WTC11 (cell line): ENCODE data around the gene CLIC1. TPM values are rescaled to one million over a fixed set of nuclear protein-coding genes. Genes with fewer than 3 reads are reported as not detected.

Experiments
- ATAC-seq: fragments of 200-7000 bp; cut with Tn5 transposase; 2 replicates; pipeline ENCODE4 v1.10.0; 2021; ENCODE audit warnings: mild to moderate bottlenecking, moderate library complexity
- CTCF ChIA-PET: fragments of 300-600 bp; sonication (Branson Sonifier 250); formaldehyde crosslinking; loops from one replicate; lab custom pipeline; 2021; ENCODE audit warnings: antibody characterized with exemption; lab: Charles Lee
- POLR2A ChIA-PET: fragments of 350-600 bp; sonication (Branson Sonifier 250); formaldehyde crosslinking; loops from one replicate; lab custom pipeline; 2021; ENCODE audit warnings: antibody characterized with exemption; lab: Charles Lee
- DNase-seq: peaks from one replicate; pipeline ENCODE4 v3.0.0; 2021; ENCODE audit warnings: low spot score
- H3K27ac Mint-ChIP-seq: 2 replicates; pipeline ENCODE4 v1.8.0; 2021; ENCODE audit warnings: mixed read lengths
- H3K27me3 Mint-ChIP-seq: 2 replicates; pipeline ENCODE4 v1.8.0; 2021; ENCODE audit warnings: low read depth, mild to moderate bottlenecking, moderate library complexity, mixed read lengths
- H3K36me3 Mint-ChIP-seq: 2 replicates; pipeline ENCODE4 v1.8.0; 2021; ENCODE audit warnings: mixed read lengths
- H3K4me1 Mint-ChIP-seq: 2 replicates; pipeline ENCODE4 v1.8.0; 2022; ENCODE audit warnings: mixed read lengths
- H3K4me3 Mint-ChIP-seq: 2 replicates; pipeline ENCODE4 v1.8.0; 2021; ENCODE audit warnings: mild to moderate bottlenecking, moderate library complexity, mixed read lengths
- H3K9me3 Mint-ChIP-seq: 2 replicates; pipeline ENCODE4 v1.8.0; 2021; ENCODE audit warnings: mixed read lengths
- AFF4 ChIP-seq: sonication (generic); formaldehyde crosslinking; IDR thresholded peaks from 2 replicates; pipeline ENCODE4 v1.8.1; 2023; ENCODE audit warnings: mild to moderate bottlenecking, missing genetic modification reagents, borderline replicate concordance
- E2F1 ChIP-seq: sonication (generic); formaldehyde crosslinking; IDR thresholded peaks from 2 replicates; pipeline ENCODE4 v1.8.0; 2022; ENCODE audit warnings: mild to moderate bottlenecking, missing genetic modification reagents
- FOXP1 ChIP-seq: sonication (generic); formaldehyde crosslinking; IDR thresholded peaks from 2 replicates; pipeline ENCODE4 v1.8.0; 2022; ENCODE audit warnings: missing genetic modification reagents, mild to moderate bottlenecking, moderate library complexity, borderline replicate concordance
- GABPB1 ChIP-seq: sonication (generic); formaldehyde crosslinking; IDR thresholded peaks from 2 replicates; pipeline ENCODE4 v1.8.1; 2023; ENCODE audit warnings: mild to moderate bottlenecking, missing genetic modification reagents
- KAT7 ChIP-seq: sonication (generic); formaldehyde crosslinking; IDR thresholded peaks from 2 replicates; pipeline ENCODE4 v1.8.1; 2023; ENCODE audit warnings: missing genetic modification reagents, mild to moderate bottlenecking, borderline replicate concordance
- NFATC4 ChIP-seq: fragments of 250-450 bp; sonication (Bioruptor Pico); IDR thresholded peaks from 2 replicates; pipeline ENCODE4 v1.9.0; 2021; ENCODE audit warnings: mild to moderate bottlenecking
- RELA ChIP-seq: sonication (generic); formaldehyde crosslinking; IDR thresholded peaks from 2 replicates; pipeline ENCODE4 v1.8.1; 2022; ENCODE audit warnings: missing genetic modification reagents, mild to moderate bottlenecking, borderline replicate concordance
- ZNF416 ChIP-seq: fragments of 250-450 bp; sonication (Bioruptor Pico); IDR thresholded peaks from 2 replicates; pipeline ENCODE4 v1.9.0; 2021; ENCODE audit warnings: mild to moderate bottlenecking, inconsistent platforms
- ZNF671 ChIP-seq: fragments of 250-450 bp; sonication (Bioruptor Pico); IDR thresholded peaks from 2 replicates; pipeline ENCODE4 v1.8.0; 2021; ENCODE audit warnings: mild to moderate bottlenecking
- total RNA-seq: library from RNA; stranded (reverse); gene quantifications from 3 replicates; pipeline ENCODE4 v1.2.3, GENCODE V29; 2021
- TF ChIP-seq, protein P1 (sequence below): fragments of 250-450 bp; sonication (Bioruptor Pico); conservative IDR thresholded peaks from 2 replicates; pipeline ENCODE4 v1.9.0; 2021; ENCODE audit warnings: mild to moderate bottlenecking
- TF ChIP-seq, protein P2 (sequence below): sonication (generic); formaldehyde crosslinking; IDR thresholded peaks from 2 replicates; pipeline ENCODE4 v1.8.1; 2022; ENCODE audit warnings: low read depth, missing genetic modification reagents, borderline replicate concordance
- TF ChIP-seq, protein P3 (sequence below): sonication (generic); formaldehyde crosslinking; IDR thresholded peaks from 2 replicates; pipeline ENCODE4 v1.8.1; 2022; ENCODE audit warnings: low read depth, mild to moderate bottlenecking, moderate library complexity, missing genetic modification reagents, borderline replicate concordance
- TF ChIP-seq, protein P4 (sequence below): sonication (generic); formaldehyde crosslinking; IDR thresholded peaks from 2 replicates; pipeline ENCODE4 v1.8.0; 2023; ENCODE audit warnings: missing genetic modification reagents

Gene CLIC1
- total RNA-seq, 1 experiment from 2014 or later, result 244 TPM

DNA sequence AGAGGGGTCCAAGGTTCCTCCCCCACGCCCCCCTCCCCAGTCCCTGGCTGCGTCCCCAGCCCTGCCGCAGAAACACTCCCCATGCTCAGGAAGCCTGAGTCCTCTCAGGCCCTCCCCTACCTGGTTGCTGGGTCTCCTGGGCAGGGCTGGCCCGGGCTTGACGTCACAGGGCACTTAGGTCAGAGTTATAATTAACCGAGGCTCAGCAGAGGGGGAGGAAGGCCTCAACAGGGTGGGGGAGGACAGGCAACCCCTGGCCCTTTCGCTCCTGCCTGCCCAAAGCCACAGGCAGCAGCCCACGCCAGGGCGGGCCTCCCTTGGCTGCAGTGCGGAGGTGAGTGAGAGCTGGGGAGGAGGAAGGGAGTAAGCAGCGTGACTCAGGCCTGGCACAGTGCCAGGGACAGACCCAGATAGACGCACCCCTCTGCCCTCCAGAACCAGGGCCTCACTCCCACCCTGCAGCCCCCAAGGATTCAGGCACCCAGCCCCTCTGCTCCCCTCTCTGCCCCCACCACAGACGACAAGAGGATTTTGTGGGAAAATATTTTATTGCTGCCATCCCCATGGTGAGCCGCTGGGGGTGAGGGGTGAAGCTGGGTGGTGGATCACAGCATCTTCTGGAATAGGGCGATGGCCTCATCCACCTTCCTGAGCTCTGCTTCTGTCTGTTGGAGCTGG, 40.8 kb upstream of the CLIC1 start, which contains the start of gene VWA7:
TSS of gene VWA7 (minus strand) at position 340 of the 678 bp plus-strand sequence. CDS start 549 bp downstream, outside the sequence.
- ATAC-seq, result peak; percentile 44
- 0 out of 2 replicates have a peak, but pooled peaks cover 2% of the 10 kb centered on the region for H3K4me1 Mint-ChIP-seq
- H3K9me3 Mint-ChIP-seq, result no peaks in the 10 kb centered on the region
- H3K27ac Mint-ChIP-seq, result peak within 1 kb of the TSS; percentile 68; the same call in 1 of the 2 replicates
- peaks cover 10% of the 10 kb centered on the region for H3K36me3 Mint-ChIP-seq
- no peak within 1 kb of the TSS for H3K4me3 Mint-ChIP-seq
- H3K27me3 Mint-ChIP-seq, result no peaks in the 10 kb centered on the region
- CTCF ChIA-PET, result interaction anchor here (0.9 to 1.2 kb wide), 4 partner anchors 14 to 37 kb away, joined by 3 to 6 read pairs (median 4); partner anchors contain the start of gene LSM2
- TF ChIP-seq AFF4 (CRISPR knock-in tag) (no peak), E2F1 (no peak), GABPB1 (CRISPR knock-in tag) (peak; percentile 50; the same call in 1 of the 2 replicates), KAT7 (CRISPR knock-in tag) (no peak), RELA (CRISPR knock-in tag) (no peak), FOXP1 (CRISPR knock-in tag) (no peak)
- TF ChIP-seq, protein P1, sequence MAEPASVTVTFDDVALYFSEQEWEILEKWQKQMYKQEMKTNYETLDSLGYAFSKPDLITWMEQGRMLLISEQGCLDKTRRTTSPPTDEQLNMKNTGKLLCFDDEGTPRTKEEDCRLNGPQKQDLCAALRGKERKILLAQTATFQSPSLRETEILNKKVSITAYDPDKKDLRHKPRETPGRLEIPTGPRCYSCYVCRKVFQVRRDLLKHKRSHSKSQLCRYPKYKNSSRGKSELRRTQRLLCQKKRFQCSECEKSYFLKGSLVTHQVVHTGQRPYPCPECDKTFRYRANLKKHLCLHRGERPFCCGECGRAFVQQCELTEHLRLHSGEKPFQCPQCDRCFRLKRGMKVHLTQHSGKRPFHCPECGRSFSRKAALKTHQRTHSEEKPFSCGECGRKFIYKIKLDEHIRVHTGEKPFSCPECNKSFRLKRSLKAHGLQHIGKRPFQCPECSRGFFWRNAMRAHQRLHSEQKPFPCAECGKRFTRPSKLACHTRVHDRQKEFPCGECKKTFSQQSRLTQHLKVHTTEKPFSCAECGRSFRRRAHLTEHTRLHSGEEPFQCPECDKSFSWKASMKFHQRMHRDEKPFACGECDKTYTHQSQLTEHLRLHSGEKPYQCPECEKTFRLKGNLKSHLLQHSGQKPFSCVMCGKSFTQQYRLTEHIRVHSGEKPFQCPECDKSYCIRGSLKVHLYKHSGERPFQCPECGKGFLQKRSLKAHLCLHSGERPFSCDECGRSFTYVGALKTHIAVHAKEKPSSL, result no peak
- peak; percentile 35 for DNase-seq
- POLR2A ChIA-PET, result interaction anchor here (1.5 kb wide), 1 partner anchor 37 kb away, joined by 4 read pairs; no protein-coding TSS in a partner anchor

- no peak for TF ChIP-seq KAT7 (CRISPR knock-in tag)
- TF ChIP-seq ZNF671 (CRISPR knock-in tag), result 0 out of 2 replicates have a peak, but pooled peaks have one; percentile 46
- Mint-ChIP-seq H3K9me3 (no peaks in the 10 kb centered on the region), H3K27me3 (no peaks in the 10 kb centered on the region), H3K27ac (0 out of 2 replicates have a peak overlapping the region, but pooled peaks have one; percentile 27), H3K36me3 (peaks cover 10% of the 10 kb centered on the region), H3K4me3 (no peak overlapping the region), H3K4me1 (0 out of 2 replicates have a peak, but pooled peaks cover 2% of the 10 kb centered on the region)
- ChIA-PET POLR2A (no interaction called here), CTCF (interaction anchor here (0.9 to 1.2 kb wide), 2 partner anchors 15 to 38 kb away, joined by 3 read pairs; no protein-coding TSS in a partner anchor)
- DNase-seq (no peak), ATAC-seq (peak; percentile 9)
Measured at GRCh38 chr6:31776485-31776988, 40.2 kb upstream of the CLIC1 start.

DNA sequence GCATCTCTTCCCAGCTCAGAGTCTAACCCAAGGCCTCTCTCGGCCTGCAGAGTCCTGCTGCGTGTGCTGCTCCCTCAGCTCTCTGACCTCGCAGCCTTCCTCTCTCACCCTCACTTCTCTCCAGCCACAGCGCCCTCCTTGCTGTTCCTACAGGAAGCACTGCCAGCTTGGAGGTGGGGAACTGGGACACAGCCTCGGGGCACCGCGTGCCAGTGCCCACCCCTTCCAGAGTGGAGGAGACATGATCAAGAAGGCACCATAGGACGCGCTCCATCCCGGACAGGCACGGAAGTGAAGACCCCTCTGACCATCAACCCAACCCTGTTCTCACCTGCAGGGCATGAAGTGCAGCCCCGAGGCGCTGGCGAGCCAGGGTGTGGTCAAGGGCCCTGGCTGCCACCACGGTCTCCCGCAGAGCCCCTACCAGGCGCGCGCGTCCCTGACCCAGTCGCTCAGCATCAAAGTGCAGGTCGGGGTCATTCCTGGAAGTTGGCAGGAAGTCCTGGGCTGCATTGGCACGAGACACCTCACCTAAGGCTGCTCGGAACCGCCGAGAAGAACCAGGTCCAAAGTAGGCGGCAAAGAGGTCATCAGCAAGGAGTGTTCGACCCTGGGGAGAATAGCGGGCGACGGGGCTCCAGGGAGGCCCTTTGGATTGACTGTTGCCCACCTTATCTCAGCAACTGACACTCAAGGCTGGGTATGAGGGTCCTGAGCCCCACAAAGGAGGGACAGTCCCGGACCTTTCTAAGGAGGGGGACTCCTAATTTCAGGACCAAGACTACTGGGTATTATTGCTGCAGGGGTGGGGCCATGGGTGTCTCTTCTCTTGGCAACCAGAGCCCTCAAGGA, 39.5 kb upstream of the CLIC1 start:
- no peaks in the 10 kb centered on the region for H3K27me3 Mint-ChIP-seq
- ATAC-seq, result no peak

More for the DNA sequence above, 39.5 kb upstream of the CLIC1 start:
- Mint-ChIP-seq H3K27ac (peak overlapping the region; percentile 36), H3K9me3 (no peaks in the 10 kb centered on the region), H3K36me3 (peaks cover 6% of the 10 kb centered on the region), H3K4me3 (no peak overlapping the region), H3K4me1 (0 out of 2 replicates have a peak, but pooled peaks cover 2% of the 10 kb centered on the region)
- ChIA-PET POLR2A (interaction anchor here (1.2 kb wide), 1 partner anchor 15 kb away, joined by 3 read pairs; no protein-coding TSS in a partner anchor), CTCF (interaction anchor here (0.8 to 1.4 kb wide), 7 partner anchors 10 to 95 kb away, joined by 3 to 10 read pairs (median 5); partner anchors contain the start of genes DDAH2, LY6G5C and VARS1)
- no peak for TF ChIP-seq ZNF416 (CRISPR knock-in tag)
- TF ChIP-seq, protein P2, sequence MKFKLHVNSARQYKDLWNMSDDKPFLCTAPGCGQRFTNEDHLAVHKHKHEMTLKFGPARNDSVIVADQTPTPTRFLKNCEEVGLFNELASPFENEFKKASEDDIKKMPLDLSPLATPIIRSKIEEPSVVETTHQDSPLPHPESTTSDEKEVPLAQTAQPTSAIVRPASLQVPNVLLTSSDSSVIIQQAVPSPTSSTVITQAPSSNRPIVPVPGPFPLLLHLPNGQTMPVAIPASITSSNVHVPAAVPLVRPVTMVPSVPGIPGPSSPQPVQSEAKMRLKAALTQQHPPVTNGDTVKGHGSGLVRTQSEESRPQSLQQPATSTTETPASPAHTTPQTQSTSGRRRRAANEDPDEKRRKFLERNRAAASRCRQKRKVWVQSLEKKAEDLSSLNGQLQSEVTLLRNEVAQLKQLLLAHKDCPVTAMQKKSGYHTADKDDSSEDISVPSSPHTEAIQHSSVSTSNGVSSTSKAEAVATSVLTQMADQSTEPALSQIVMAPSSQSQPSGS, result no peak
- TF ChIP-seq, protein P3, sequence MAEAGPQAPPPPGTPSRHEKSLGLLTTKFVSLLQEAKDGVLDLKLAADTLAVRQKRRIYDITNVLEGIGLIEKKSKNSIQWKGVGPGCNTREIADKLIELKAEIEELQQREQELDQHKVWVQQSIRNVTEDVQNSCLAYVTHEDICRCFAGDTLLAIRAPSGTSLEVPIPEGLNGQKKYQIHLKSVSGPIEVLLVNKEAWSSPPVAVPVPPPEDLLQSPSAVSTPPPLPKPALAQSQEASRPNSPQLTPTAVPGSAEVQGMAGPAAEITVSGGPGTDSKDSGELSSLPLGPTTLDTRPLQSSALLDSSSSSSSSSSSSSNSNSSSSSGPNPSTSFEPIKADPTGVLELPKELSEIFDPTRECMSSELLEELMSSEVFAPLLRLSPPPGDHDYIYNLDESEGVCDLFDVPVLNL, result no peak
- TF ChIP-seq KAT7 (CRISPR knock-in tag), result no peak
- TF ChIP-seq, protein P4, sequence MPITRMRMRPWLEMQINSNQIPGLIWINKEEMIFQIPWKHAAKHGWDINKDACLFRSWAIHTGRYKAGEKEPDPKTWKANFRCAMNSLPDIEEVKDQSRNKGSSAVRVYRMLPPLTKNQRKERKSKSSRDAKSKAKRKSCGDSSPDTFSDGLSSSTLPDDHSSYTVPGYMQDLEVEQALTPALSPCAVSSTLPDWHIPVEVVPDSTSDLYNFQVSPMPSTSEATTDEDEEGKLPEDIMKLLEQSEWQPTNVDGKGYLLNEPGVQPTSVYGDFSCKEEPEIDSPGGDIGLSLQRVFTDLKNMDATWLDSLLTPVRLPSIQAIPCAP (CRISPR knock-in tag), result no peak
- no peak for TF ChIP-seq NFATC4 (CRISPR knock-in tag)
- no peak for DNase-seq
